MG63 (cell line): ENCODE measurements around the gene ANO3. TPM values are rescaled to one million over a fixed set of nuclear protein-coding genes. Genes with fewer than 3 reads are reported as not detected.

Source experiments
- DNase-seq: peaks from one replicate; pipeline ENCODE4 v3.0.0-alpha.2; 2020
- H3K27me3 ChIP-seq: fragments of 250-450 bp; sonication (Bioruptor Pico); 2 replicates; pipeline ENCODE4 v1.5.1; 2020; ENCODE audit warnings: mild to moderate bottlenecking, moderate library complexity
- H3K36me3 ChIP-seq: fragments of 250-450 bp; sonication (Bioruptor Pico); 2 replicates; pipeline ENCODE4 v1.5.1; 2020; ENCODE audit warnings: mild to moderate bottlenecking, moderate library complexity
- H3K4me3 ChIP-seq: fragments of 250-450 bp; sonication (Bioruptor Pico); 2 replicates; pipeline ENCODE4 v1.5.1; 2020; ENCODE audit warnings: mild to moderate bottlenecking, moderate library complexity
- H3K9me3 ChIP-seq: fragments of 250-450 bp; sonication (Bioruptor Pico); 2 replicates; pipeline ENCODE4 v1.5.1; 2020; ENCODE audit warnings: mild to moderate bottlenecking, moderate library complexity
- total RNA-seq: library from RNA; depleted of rRNA; stranded (reverse); fragments of >200 nt; shearing (Covaris generic); gene quantifications from 2 replicates; pipeline ENCODE4 v1.2.3, GENCODE V29; 2014; ENCODE audit warnings: low replicate concordance

ANO3 gene
- total RNA-seq, 1 experiment from 2014 or later = not detected

- no peaks in the 10 kb centered on the region for H3K9me3 ChIP-seq
- H3K4me3 ChIP-seq = no peak overlapping the region
- H3K36me3 ChIP-seq = no peaks in the 10 kb centered on the region
- DNase-seq = no peak
- no peaks in the 10 kb centered on the region for H3K27me3 ChIP-seq
Observed at GRCh38 chr11:26465274-26465673, 133.3 kb downstream of the ANO3 start.

GRCh38 chr11:26467506-26467905, 135.6 kb downstream of the ANO3 start:
- no peak overlapping the region for H3K4me3 ChIP-seq
- H3K9me3 ChIP-seq = no peaks in the 10 kb centered on the region
- H3K27me3 ChIP-seq = no peaks in the 10 kb centered on the region
- DNase-seq = no peak
- no peaks in the 10 kb centered on the region for H3K36me3 ChIP-seq

GRCh38 chr11:26470992-26471391, 139.1 kb downstream of the ANO3 start:
- no peaks in the 10 kb centered on the region for H3K36me3 ChIP-seq
- no peaks in the 10 kb centered on the region for H3K27me3 ChIP-seq
- DNase-seq = no peak
- H3K9me3 ChIP-seq = no peaks in the 10 kb centered on the region
- H3K4me3 ChIP-seq = no peak overlapping the region

- Histone ChIP-seq H3K4me3 (no peak overlapping the region), H3K27me3 (no peaks in the 10 kb centered on the region), H3K9me3 (no peaks in the 10 kb centered on the region), H3K36me3 (no peaks in the 10 kb centered on the region)
- DNase-seq = no peak
Observed at GRCh38 chr11:26473216-26474194, 141.6 kb downstream of the ANO3 start.

GRCh38 chr11:26474401-26474800, 142.5 kb downstream of the ANO3 start:
- H3K36me3 ChIP-seq = no peaks in the 10 kb centered on the region
- H3K9me3 ChIP-seq = no peaks in the 10 kb centered on the region
- H3K4me3 ChIP-seq = no peak overlapping the region
- no peaks in the 10 kb centered on the region for H3K27me3 ChIP-seq
- DNase-seq = no peak

GRCh38 chr11:26477396-26477795, 145.5 kb downstream of the ANO3 start:
- DNase-seq = no peak
- Histone ChIP-seq H3K4me3 (no peak overlapping the region), H3K27me3 (no peaks in the 10 kb centered on the region), H3K36me3 (no peaks in the 10 kb centered on the region), H3K9me3 (no peaks in the 10 kb centered on the region)

- H3K27me3 ChIP-seq = no peaks in the 10 kb centered on the region
- H3K9me3 ChIP-seq = no peaks in the 10 kb centered on the region
- H3K36me3 ChIP-seq = no peaks in the 10 kb centered on the region
- no peak overlapping the region for H3K4me3 ChIP-seq
- no peak for DNase-seq
Observed at GRCh38 chr11:26478710-26479109, 146.8 kb downstream of the ANO3 start.

GRCh38 chr11:26480041-26480440, 148.1 kb downstream of the ANO3 start:
- H3K36me3 ChIP-seq = no peaks in the 10 kb centered on the region
- H3K27me3 ChIP-seq = no peaks in the 10 kb centered on the region
- H3K9me3 ChIP-seq = no peaks in the 10 kb centered on the region
- H3K4me3 ChIP-seq = no peak overlapping the region
- no peak for DNase-seq

- H3K9me3 ChIP-seq = no peaks in the 10 kb centered on the region
- DNase-seq = no peak
- H3K36me3 ChIP-seq = no peaks in the 10 kb centered on the region
Observed at GRCh38 chr11:26483108-26483507, 151.2 kb downstream of the ANO3 start.

GRCh38 chr11:26490546-26490945, 158.6 kb downstream of the ANO3 start:
- no peak for DNase-seq
- H3K27me3 ChIP-seq = no peaks in the 10 kb centered on the region
- H3K9me3 ChIP-seq = no peaks in the 10 kb centered on the region
- no peaks in the 10 kb centered on the region for H3K36me3 ChIP-seq
- no peak overlapping the region for H3K4me3 ChIP-seq

More at GRCh38 chr11:26483108-26483507, 151.2 kb downstream of the ANO3 start:
- H3K4me3 ChIP-seq = no peak overlapping the region
- H3K27me3 ChIP-seq = no peaks in the 10 kb centered on the region

- no peak for DNase-seq
- Histone ChIP-seq H3K9me3 (no peaks in the 10 kb centered on the region), H3K36me3 (no peaks in the 10 kb centered on the region), H3K27me3 (no peaks in the 10 kb centered on the region), H3K4me3 (no peak overlapping the region)
Observed at GRCh38 chr11:26493616-26494015, 161.7 kb downstream of the ANO3 start.

- no peaks in the 10 kb centered on the region for H3K27me3 ChIP-seq
- H3K9me3 ChIP-seq = no peaks in the 10 kb centered on the region
- no peak overlapping the region for H3K4me3 ChIP-seq
- no peak for DNase-seq
- H3K36me3 ChIP-seq = no peaks in the 10 kb centered on the region
Observed at GRCh38 chr11:26507229-26507628, 175.3 kb downstream of the ANO3 start.

- Histone ChIP-seq H3K36me3 (no peaks in the 10 kb centered on the region), H3K4me3 (no peak overlapping the region), H3K27me3 (no peaks in the 10 kb centered on the region), H3K9me3 (no peaks in the 10 kb centered on the region)
- DNase-seq = no peak
Observed at GRCh38 chr11:26510164-26510563, 178.2 kb downstream of the ANO3 start.

GRCh38 chr11:26510756-26511155, 178.8 kb downstream of the ANO3 start:
- H3K4me3 ChIP-seq = no peak overlapping the region
- H3K9me3 ChIP-seq = no peaks in the 10 kb centered on the region
- no peak for DNase-seq
- no peaks in the 10 kb centered on the region for H3K27me3 ChIP-seq
- H3K36me3 ChIP-seq = no peaks in the 10 kb centered on the region

- no peaks in the 10 kb centered on the region for H3K27me3 ChIP-seq
- no peak for DNase-seq
- no peaks in the 10 kb centered on the region for H3K36me3 ChIP-seq
Observed at GRCh38 chr11:26512196-26512595, 180.3 kb downstream of the ANO3 start.

GRCh38 chr11:26519469-26519868, 187.5 kb downstream of the ANO3 start:
- Histone ChIP-seq H3K27me3 (no peaks in the 10 kb centered on the region), H3K4me3 (no peak overlapping the region), H3K9me3 (no peaks in the 10 kb centered on the region), H3K36me3 (no peaks in the 10 kb centered on the region)
- DNase-seq = no peak

More at GRCh38 chr11:26512196-26512595, 180.3 kb downstream of the ANO3 start:
- no peaks in the 10 kb centered on the region for H3K9me3 ChIP-seq
- H3K4me3 ChIP-seq = no peak overlapping the region

GRCh38 chr11:26522912-26523610, 191.1 kb downstream of the ANO3 start:
- no peaks in the 10 kb centered on the region for H3K9me3 ChIP-seq
- H3K36me3 ChIP-seq = no peaks in the 10 kb centered on the region
- H3K27me3 ChIP-seq = no peaks in the 10 kb centered on the region
- no peak for DNase-seq
- H3K4me3 ChIP-seq = no peak overlapping the region
